Measurements from ENCODE around the gene SLC5A9.

SLC5A9 gene

GRCh38 chr1:48187969-48188563 is 34.5 kb upstream of the SLC5A9 start:
- DNase-seq (ENCODE audit: extremely low read depth, low read depth): no peak
- TF ChIP-seq CTCF (IDR thresholded peaks at IDR 0.05; ENCODE audit: low read depth, low read length, missing control alignments): no peak

DNA sequence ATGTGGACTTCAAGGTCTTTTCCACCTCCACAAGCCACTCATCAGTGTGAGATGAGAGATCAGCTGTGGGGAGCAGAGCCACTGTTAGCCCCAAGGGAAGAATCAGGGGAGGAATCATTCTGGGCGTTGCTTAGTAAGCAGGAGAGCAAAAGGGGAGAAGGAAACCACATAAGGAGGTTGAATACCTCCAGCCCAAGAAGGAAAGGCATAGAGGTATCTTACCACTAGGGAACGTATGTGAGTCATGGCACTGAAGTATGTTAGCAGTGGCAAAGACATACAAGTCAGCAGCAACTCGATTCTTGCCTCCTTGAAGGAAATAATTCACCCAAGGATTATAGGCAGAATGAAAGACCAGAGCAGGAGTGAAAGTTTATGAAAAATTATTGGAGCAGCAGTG is 31.6 kb upstream of the SLC5A9 start:
- no peak overlapping the region for H3K4me3 ChIP-seq (replicated peaks; ENCODE audit: low read depth, low read length)
- DNase-seq (ENCODE audit: extremely low read depth, low read depth): no peak
- TF ChIP-seq CTCF (IDR thresholded peaks at IDR 0.05; ENCODE audit: low read depth, low read length, missing control alignments): no peak

More at GRCh38 chr1:48187969-48188563, 34.5 kb upstream of the SLC5A9 start:
- H3K4me3 ChIP-seq (replicated peaks; ENCODE audit: low read depth, low read length): no peak overlapping the region

- no peak overlapping the region for H3K4me3 ChIP-seq (replicated peaks; ENCODE audit: low read depth, low read length)
- DNase-seq (ENCODE audit: extremely low read depth, low read depth): no peak
- TF ChIP-seq CTCF (IDR thresholded peaks at IDR 0.05; ENCODE audit: low read depth, low read length, missing control alignments): no peak
These were observed 27.7 kb upstream of the SLC5A9 start for GRCh38 chr1:48194801-48195200.

- no peak for TF ChIP-seq CTCF (IDR thresholded peaks at IDR 0.05; ENCODE audit: low read depth, low read length, missing control alignments)
- no peak overlapping the region for H3K4me3 ChIP-seq (replicated peaks; ENCODE audit: low read depth, low read length)
- no peak for DNase-seq (ENCODE audit: extremely low read depth, low read depth)
These were observed 26.3 kb upstream of the SLC5A9 start for GRCh38 chr1:48196237-48196636.

- no peak for TF ChIP-seq CTCF (IDR thresholded peaks at IDR 0.05; ENCODE audit: low read depth, low read length, missing control alignments)
- H3K4me3 ChIP-seq (replicated peaks; ENCODE audit: low read depth, low read length): no peak overlapping the region
- DNase-seq (ENCODE audit: extremely low read depth, low read depth): no peak
These were observed 23.5 kb upstream of the SLC5A9 start for GRCh38 chr1:48198970-48199369.

DNA sequence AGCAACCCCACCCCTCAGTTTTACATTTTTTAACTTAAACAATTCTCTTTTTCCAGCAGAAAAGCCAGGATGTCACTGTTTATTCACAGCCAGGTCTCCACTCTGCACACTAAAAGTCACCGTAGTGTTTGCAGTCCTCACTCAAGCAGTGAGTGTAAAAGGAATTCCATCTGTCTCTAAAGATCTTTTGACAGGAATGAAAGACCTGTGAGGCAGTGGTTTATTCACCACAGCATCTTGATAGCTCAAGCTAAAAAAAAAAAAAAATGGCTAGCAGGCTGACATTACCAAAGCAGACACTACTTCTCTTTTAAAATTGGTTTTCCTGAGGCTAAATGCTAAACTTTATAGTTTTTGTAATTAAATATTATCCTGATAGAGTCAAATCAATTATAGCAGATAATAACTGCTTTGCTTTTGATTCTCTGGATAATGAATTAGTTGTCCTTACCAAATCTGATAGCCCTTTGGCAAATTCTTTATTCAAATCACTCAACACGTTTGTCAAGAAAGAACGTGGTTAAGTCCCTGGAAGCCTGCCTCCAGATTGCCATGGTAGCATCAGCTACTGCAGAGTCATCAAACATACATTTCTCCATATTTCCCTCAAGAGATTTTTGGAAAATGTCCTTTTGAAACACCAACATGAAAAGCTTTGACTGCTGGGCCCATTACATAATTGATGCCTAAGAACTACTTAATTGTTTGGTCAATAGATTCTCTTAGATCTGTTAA is 22.2 kb upstream of the SLC5A9 start:
- no peak for DNase-seq (ENCODE audit: extremely low read depth, low read depth)
- TF ChIP-seq CTCF (IDR thresholded peaks at IDR 0.05; ENCODE audit: low read depth, low read length, missing control alignments): no peak

More for the DNA sequence above, 22.2 kb upstream of the SLC5A9 start:
- no peak overlapping the region for H3K4me3 ChIP-seq (replicated peaks; ENCODE audit: low read depth, low read length)
